Measurements from ENCODE around the gene PELI2. TPM values are rescaled to one million over a fixed set of nuclear protein-coding genes. Genes with fewer than 3 reads are reported as not detected.
A peak's percentile ranks its signal among the peaks of the same experiment; 100 is the strongest.

Gene PELI2
- total RNA-seq, 1 experiment from 2014 or later = 10.0 TPM

DNA sequence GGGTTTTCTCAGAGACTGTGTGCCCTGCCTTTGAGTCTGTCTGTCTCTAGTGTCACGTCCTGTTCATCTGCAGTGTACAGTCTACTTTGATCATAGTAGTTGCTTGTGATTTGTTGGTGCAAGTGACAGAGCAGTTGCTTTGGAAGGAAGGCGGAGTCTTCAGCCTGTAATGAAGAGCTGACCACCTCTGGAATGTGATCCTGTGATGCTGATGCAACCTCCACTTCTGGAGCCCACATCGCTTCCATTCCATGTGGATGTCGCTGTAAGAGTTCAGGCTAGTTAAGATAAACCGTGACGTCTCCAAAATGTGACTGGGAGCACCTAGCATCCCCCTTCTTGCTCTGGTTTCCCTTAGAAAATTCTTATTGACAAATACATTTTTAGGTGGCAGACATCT lies 51.8 kb downstream of the PELI2 start:
- Histone ChIP-seq H3K4me2 (no peak overlapping the region), H4K20me1 (ENCODE audit: insufficient read depth) (no peaks in the 10 kb centered on the region), H3K4me3 (no peak overlapping the region), H2AFZ (no peak overlapping the region), H3K79me2 (ENCODE audit: low read depth) (no peaks in the 10 kb centered on the region), H3F3A (ENCODE audit: insufficient read depth, low read depth) (no peaks in the 10 kb centered on the region), H3K4me1 (replicated peaks; ENCODE audit: insufficient read depth) (peaks cover 12% of the 10 kb centered on the region; the same call in 1 of the 2 replicates), H3K27ac (no peak overlapping the region), H3K9me2 (ENCODE audit: insufficient read depth) (no peaks in the 10 kb centered on the region; the same call in 1 of the 2 replicates), H3K9me3 (ENCODE audit: insufficient read depth, low read depth) (no peaks in the 10 kb centered on the region), H3K27me3 (ENCODE audit: insufficient read depth, low read depth) (no peaks in the 10 kb centered on the region), H3K36me3 (ENCODE audit: low read depth) (no peaks in the 10 kb centered on the region)
- ChIA-PET CTCF (no interaction called here), POLR2A (ENCODE audit: unreplicated experiment) (no interaction called here)
- no TSS peak for BruUV-seq (replicated peaks)
- intact Hi-C loops (cut with micrococcal nuclease; ENCODE audit: unreplicated experiment) = no loop called here
- no peak for DNase-seq
- TF ChIP-seq, protein P1, sequence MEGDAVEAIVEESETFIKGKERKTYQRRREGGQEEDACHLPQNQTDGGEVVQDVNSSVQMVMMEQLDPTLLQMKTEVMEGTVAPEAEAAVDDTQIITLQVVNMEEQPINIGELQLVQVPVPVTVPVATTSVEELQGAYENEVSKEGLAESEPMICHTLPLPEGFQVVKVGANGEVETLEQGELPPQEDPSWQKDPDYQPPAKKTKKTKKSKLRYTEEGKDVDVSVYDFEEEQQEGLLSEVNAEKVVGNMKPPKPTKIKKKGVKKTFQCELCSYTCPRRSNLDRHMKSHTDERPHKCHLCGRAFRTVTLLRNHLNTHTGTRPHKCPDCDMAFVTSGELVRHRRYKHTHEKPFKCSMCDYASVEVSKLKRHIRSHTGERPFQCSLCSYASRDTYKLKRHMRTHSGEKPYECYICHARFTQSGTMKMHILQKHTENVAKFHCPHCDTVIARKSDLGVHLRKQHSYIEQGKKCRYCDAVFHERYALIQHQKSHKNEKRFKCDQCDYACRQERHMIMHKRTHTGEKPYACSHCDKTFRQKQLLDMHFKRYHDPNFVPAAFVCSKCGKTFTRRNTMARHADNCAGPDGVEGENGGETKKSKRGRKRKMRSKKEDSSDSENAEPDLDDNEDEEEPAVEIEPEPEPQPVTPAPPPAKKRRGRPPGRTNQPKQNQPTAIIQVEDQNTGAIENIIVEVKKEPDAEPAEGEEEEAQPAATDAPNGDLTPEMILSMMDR (conservative IDR thresholded peaks at IDR 0.05) = no peak
- no peak for TF ChIP-seq EZH2 (IDR thresholded peaks at IDR 0.05; ENCODE audit: low read depth)

DNA sequence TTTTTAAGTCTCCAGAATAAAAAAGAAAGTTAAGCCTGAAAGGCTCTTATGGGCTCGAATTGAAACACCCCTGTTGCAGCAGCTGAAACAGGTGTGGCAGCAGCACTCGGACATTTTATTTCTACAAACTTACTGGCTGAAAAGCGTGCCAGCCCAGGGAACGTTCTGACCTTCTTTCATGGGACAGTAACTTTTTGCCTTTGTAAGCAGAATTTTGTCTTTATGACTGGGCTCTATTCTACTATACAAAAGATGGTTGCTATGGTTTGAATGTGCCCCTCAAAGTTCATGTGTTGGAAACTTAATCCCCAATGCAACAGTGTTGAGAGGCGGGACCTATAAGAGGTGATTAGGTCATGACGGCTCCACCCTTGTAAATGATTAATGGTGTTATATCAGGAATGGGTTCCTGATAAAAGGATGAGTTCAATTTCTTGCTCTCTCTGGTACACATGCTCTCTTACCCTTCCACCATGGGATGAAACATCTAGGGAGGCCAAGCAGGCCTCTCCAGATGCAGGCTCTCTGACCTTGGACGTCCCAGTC lies 52.7 kb downstream of the PELI2 start:
- intact Hi-C loops (cut with micrococcal nuclease; ENCODE audit: unreplicated experiment) = no loop called here
- Histone ChIP-seq H3K4me1 (replicated peaks; ENCODE audit: insufficient read depth) (peaks cover 12% of the 10 kb centered on the region; the same call in 1 of the 2 replicates), H3K4me2 (no peak overlapping the region), H2AFZ (no peak overlapping the region), H4K20me1 (ENCODE audit: insufficient read depth) (no peaks in the 10 kb centered on the region), H3K27ac (no peak overlapping the region), H3K9me2 (ENCODE audit: insufficient read depth) (no peaks in the 10 kb centered on the region), H3K9me3 (ENCODE audit: insufficient read depth, low read depth) (no peaks in the 10 kb centered on the region), H3K79me2 (ENCODE audit: low read depth) (no peaks in the 10 kb centered on the region), H3K4me3 (no peak overlapping the region), H3K27me3 (ENCODE audit: insufficient read depth, low read depth) (no peaks in the 10 kb centered on the region), H3F3A (ENCODE audit: insufficient read depth, low read depth) (no peaks in the 10 kb centered on the region), H3K36me3 (ENCODE audit: low read depth) (no peaks in the 10 kb centered on the region)
- no peak for DNase-seq
- CTCF ChIA-PET = no interaction called here
- TF ChIP-seq, protein P1 (conservative IDR thresholded peaks at IDR 0.05) = no peak
- TF ChIP-seq EZH2 (IDR thresholded peaks at IDR 0.05; ENCODE audit: low read depth) = no peak
- BruUV-seq (replicated peaks) = no TSS peak
- POLR2A ChIA-PET (ENCODE audit: unreplicated experiment) = no interaction called here

DNA sequence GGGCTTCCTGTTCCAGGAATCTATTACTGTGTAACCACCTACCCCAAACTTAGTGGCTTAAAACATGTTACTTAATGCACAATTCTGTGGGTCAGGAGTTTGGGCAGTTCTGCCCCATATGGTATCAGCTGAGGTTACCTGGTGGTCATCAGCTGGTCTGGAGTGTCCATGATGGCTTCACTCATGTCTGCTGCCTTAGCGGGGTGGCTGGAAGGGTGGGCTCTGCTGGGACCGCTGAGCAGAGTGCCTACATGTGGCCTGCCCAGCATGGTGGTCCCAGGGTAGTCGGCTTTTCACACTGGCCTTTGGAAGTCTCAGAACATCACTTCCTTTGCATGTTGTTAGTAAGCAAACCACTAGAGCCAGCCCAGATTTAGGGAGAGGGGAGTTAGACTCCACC lies 53.9 kb downstream of the PELI2 start:
- no TSS peak for BruUV-seq (replicated peaks)
- no peaks in the 10 kb centered on the region for H3K27me3 ChIP-seq (ENCODE audit: insufficient read depth, low read depth)
- no peak for DNase-seq
- CTCF ChIA-PET = no interaction called here
- no peaks in the 10 kb centered on the region for H3K36me3 ChIP-seq (ENCODE audit: low read depth)
- peaks cover 12% of the 10 kb centered on the region; the same call in 1 of the 2 replicates for H3K4me1 ChIP-seq (replicated peaks; ENCODE audit: insufficient read depth)
- no peaks in the 10 kb centered on the region for H3K9me3 ChIP-seq (ENCODE audit: insufficient read depth, low read depth)
- H4K20me1 ChIP-seq (ENCODE audit: insufficient read depth) = no peaks in the 10 kb centered on the region
- no peaks in the 10 kb centered on the region for H3K79me2 ChIP-seq (ENCODE audit: low read depth)
- intact Hi-C loops (cut with micrococcal nuclease; ENCODE audit: unreplicated experiment) = no loop called here
- no peak overlapping the region for H3K27ac ChIP-seq
- H2AFZ ChIP-seq = no peak overlapping the region
- TF ChIP-seq EZH2 (IDR thresholded peaks at IDR 0.05; ENCODE audit: low read depth) = no peak
- TF ChIP-seq, protein P1 (conservative IDR thresholded peaks at IDR 0.05) = no peak
- no peaks in the 10 kb centered on the region for H3F3A ChIP-seq (ENCODE audit: insufficient read depth, low read depth)
- no peaks in the 10 kb centered on the region for H3K9me2 ChIP-seq (ENCODE audit: insufficient read depth)
- H3K4me2 ChIP-seq = peak overlapping the region; percentile 35; the same call in 1 of the 2 replicates
- no peak overlapping the region for H3K4me3 ChIP-seq
- POLR2A ChIA-PET (ENCODE audit: unreplicated experiment) = no interaction called here

Measured in PC-9 (cell line).